Chondrocyte (in vitro differentiated cells): ENCODE data around the gene GMEB2. TPM values are rescaled to one million over a fixed set of nuclear protein-coding genes. Genes with fewer than 3 reads are reported as not detected.

ENCODE experiments used
- DNase-seq: peaks from one replicate; pipeline ENCODE4 v3.0.0; 2021; ENCODE audit warnings: mixed read lengths, low spot score
- H3K27ac Mint-ChIP-seq: one replicate; pipeline ENCODE4 v1.8.0; 2021; ENCODE audit warnings: mild to moderate bottlenecking, moderate library complexity, mixed read lengths; ENCODE audit not compliant: unreplicated experiment
- H3K27me3 Mint-ChIP-seq: 2 replicates; pipeline ENCODE4 v1.8.0; 2021; ENCODE audit warnings: low read depth, mixed read lengths
- H3K36me3 Mint-ChIP-seq: 2 replicates; pipeline ENCODE4 v1.8.0; 2021; ENCODE audit warnings: low read depth, mixed read lengths
- H3K4me1 Mint-ChIP-seq: 2 replicates; pipeline ENCODE4 v1.8.0; 2021; ENCODE audit warnings: low read depth, mild to moderate bottlenecking, mixed read lengths
- H3K4me3 Mint-ChIP-seq: one replicate; pipeline ENCODE4 v1.8.0; 2021; ENCODE audit warnings: mild to moderate bottlenecking, moderate library complexity, mixed read lengths; ENCODE audit not compliant: unreplicated experiment
- H3K9me3 Mint-ChIP-seq: 2 replicates; pipeline ENCODE4 v1.8.0; 2021; ENCODE audit warnings: low read depth, mixed read lengths
- CTCF ChIP-seq: fragments of 200-600 bp; sonication (generic); IDR thresholded peaks from 2 replicates; pipeline ENCODE4 v1.5.0; 2021; ENCODE audit warnings: antibody characterized with exemption, mild to moderate bottlenecking, moderate library complexity
- total RNA-seq: library from RNA; stranded (reverse); gene quantifications from 3 replicates; pipeline ENCODE4 v1.2.1, GENCODE V29; 2021

The GMEB2 gene
- total RNA-seq, 1 donor from 2014 or later, result 8.5 TPM

GRCh38 chr20:63579017-63579694 lies 47.7 kb downstream of the GMEB2 start:
- Mint-ChIP-seq H3K9me3 (no peaks in the 10 kb centered on the region), H3K4me3 (no peak overlapping the region)

GRCh38 chr20:63578224-63579016 lies 48.5 kb downstream of the GMEB2 start:
- no peak overlapping the region for H3K27ac Mint-ChIP-seq
- H3K4me3 Mint-ChIP-seq, result no peak overlapping the region
- no peak for TF ChIP-seq CTCF
- H3K36me3 Mint-ChIP-seq, result no peaks in the 10 kb centered on the region
- peaks cover 23% of the 10 kb centered on the region for H3K4me1 Mint-ChIP-seq
- H3K9me3 Mint-ChIP-seq, result no peaks in the 10 kb centered on the region
- H3K27me3 Mint-ChIP-seq, result no peaks in the 10 kb centered on the region
- no peak for DNase-seq

More at GRCh38 chr20:63579017-63579694, 47.7 kb downstream of the GMEB2 start:
- H3K27me3 Mint-ChIP-seq, result no peaks in the 10 kb centered on the region
- H3K4me1 Mint-ChIP-seq, result peaks cover 20% of the 10 kb centered on the region
- no peaks in the 10 kb centered on the region for H3K36me3 Mint-ChIP-seq
- no peak overlapping the region for H3K27ac Mint-ChIP-seq
- TF ChIP-seq CTCF, result no peak
- DNase-seq, result no peak

GRCh38 chr20:63577317-63577894 lies 49.5 kb downstream of the GMEB2 start:
- Mint-ChIP-seq H3K9me3 (no peaks in the 10 kb centered on the region), H3K4me1 (peaks cover 16% of the 10 kb centered on the region), H3K4me3 (no peak overlapping the region), H3K36me3 (no peaks in the 10 kb centered on the region), H3K27ac (no peak overlapping the region), H3K27me3 (no peaks in the 10 kb centered on the region)
- DNase-seq, result no peak
- no peak for TF ChIP-seq CTCF

- Mint-ChIP-seq H3K9me3 (no peaks in the 10 kb centered on the region), H3K27ac (no peak overlapping the region), H3K4me3 (no peak overlapping the region), H3K36me3 (no peaks in the 10 kb centered on the region), H3K27me3 (no peaks in the 10 kb centered on the region), H3K4me1 (peaks cover 16% of the 10 kb centered on the region)
- DNase-seq, result no peak
- no peak for TF ChIP-seq CTCF
These were observed 50.6 kb downstream of the GMEB2 start for GRCh38 chr20:63576311-63576710.
